Measurements from ENCODE around the gene AVEN.

DNA sequence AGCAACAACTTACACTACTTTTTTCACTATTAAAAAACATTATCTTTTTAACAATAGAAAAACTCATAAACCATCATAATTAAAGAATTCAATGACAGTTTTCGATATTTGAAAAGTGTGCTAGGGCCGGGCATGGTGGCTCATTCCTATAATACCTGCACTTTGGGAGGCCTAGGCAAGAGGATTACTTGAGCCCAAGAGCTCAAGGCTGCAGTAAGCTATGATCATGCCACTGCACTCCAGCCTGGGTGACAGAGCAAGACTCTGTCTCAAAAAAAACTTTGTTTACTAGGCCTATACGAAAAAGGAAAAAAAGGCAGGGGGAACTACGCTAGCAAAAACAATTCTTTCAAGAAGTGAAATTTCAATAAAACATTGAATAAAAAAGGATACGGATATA lies 28.1 kb downstream of the AVEN start:
- TF ChIP-seq, protein P1, sequence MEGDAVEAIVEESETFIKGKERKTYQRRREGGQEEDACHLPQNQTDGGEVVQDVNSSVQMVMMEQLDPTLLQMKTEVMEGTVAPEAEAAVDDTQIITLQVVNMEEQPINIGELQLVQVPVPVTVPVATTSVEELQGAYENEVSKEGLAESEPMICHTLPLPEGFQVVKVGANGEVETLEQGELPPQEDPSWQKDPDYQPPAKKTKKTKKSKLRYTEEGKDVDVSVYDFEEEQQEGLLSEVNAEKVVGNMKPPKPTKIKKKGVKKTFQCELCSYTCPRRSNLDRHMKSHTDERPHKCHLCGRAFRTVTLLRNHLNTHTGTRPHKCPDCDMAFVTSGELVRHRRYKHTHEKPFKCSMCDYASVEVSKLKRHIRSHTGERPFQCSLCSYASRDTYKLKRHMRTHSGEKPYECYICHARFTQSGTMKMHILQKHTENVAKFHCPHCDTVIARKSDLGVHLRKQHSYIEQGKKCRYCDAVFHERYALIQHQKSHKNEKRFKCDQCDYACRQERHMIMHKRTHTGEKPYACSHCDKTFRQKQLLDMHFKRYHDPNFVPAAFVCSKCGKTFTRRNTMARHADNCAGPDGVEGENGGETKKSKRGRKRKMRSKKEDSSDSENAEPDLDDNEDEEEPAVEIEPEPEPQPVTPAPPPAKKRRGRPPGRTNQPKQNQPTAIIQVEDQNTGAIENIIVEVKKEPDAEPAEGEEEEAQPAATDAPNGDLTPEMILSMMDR (conservative IDR thresholded peaks at IDR 0.05; ENCODE audit: low read depth, low read length) = no peak
- TF ChIP-seq EZH2 (IDR thresholded peaks at IDR 0.05; ENCODE audit: borderline replicate concordance, low read depth, low read length, poor library complexity, severe bottlenecking) = no peak
